HL-60 (cell line): Measurements from ENCODE around the gene TTC22.
"Not testable (repeated sequence)": the region's sequence is repeated elsewhere in the genome, so short reads cannot be mapped to it uniquely, and the experiment has no call there.

Experiments
- DNase-seq, 2 experiments: peaks; one replicate each; pipeline ENCODE4 v3.0.0-alpha.2; 2010 to 2020; ENCODE audit warnings: low read depth in 1 of 2, low spot score in 1 of 2
- H3K27ac ChIP-seq: fragments of 250-450 bp; sonication (Bioruptor Pico); replicated peaks from 2 replicates; pipeline ENCODE4 v1.5.1; 2020; ENCODE audit warnings: mild to moderate bottlenecking, moderate library complexity
- H3K27me3 ChIP-seq: fragments of 250-450 bp; sonication (Bioruptor Pico); 2 replicates; pipeline ENCODE4 v1.5.1; 2021; ENCODE audit warnings: mild to moderate bottlenecking, moderate library complexity; ENCODE audit not compliant: insufficient read depth, poor library complexity, severe bottlenecking
- H3K4me3 ChIP-seq: replicated peaks from 2 replicates; pipeline ENCODE4 v1.5.1; 2011; ENCODE audit warnings: mild to moderate bottlenecking, control low read depth, low read length; ENCODE audit not compliant: insufficient read depth
- GABPA ChIP-seq: IDR thresholded peaks from 2 replicates; pipeline ENCODE4 v1.6.1; 2012; ENCODE audit warnings: low read depth
- POLR2AphosphoS5 ChIP-seq: IDR thresholded peaks from 2 replicates; pipeline ENCODE4 v1.6.1; 2012; ENCODE audit warnings: low read depth
- SPI1 ChIP-seq: IDR thresholded peaks from 2 replicates; pipeline ENCODE4 v1.6.1; 2012; ENCODE audit warnings: low read depth, mild to moderate bottlenecking, borderline replicate concordance
- TF ChIP-seq, protein P1 (sequence below): IDR thresholded peaks from one replicate; pipeline ENCODE4 v1.5.1; 2011; ENCODE audit warnings: low read length, control low read depth, inconsistent platforms; ENCODE audit not compliant: insufficient read depth
- TF ChIP-seq, protein P2 (sequence below): IDR thresholded peaks from 2 replicates; pipeline ENCODE4 v1.6.1; 2012; ENCODE audit warnings: low read depth; ENCODE audit not compliant: insufficient replicate concordance

TTC22 gene

DNA sequence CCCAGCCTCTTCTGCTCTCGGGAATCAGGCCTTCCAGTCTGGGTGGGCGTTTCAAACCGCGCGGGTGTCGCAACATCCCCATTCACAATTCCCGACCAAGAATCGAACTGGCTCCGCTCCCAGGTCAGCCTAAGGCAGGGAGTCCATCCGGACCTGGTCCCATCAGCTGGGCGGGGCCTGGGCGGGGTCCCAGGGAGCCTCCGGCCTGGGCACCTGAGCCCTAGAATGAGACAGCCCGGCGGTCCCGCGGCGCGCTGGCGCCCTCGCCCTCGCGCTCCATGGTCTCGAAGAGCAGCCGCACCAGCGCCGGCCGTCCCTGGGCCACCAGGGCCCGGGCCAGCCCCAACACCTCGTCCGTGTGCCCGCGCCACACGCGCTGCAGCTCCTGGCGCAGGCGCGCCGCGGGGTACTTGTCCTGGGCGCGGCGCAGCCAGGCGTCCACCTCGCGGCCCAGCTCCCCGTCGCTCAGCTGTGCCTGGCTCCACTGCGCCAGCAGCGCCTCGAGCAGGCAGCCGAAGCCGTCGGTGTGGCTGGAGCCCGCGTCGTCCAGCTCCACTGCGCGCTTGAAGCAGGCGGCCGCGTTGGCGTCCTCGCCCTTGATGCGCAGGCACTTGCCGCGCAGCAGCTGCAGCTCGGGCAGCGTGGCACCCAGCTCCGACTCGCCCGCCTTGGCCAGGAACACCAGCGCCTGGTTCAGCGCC, 19.9 kb downstream of the TTC22 start:
- Histone ChIP-seq H3K4me3 (no peak overlapping the region), H3K27me3 (no peaks in the 10 kb centered on the region), H3K27ac (no peak overlapping the region)
- DNase-seq, result no peak
- TF ChIP-seq, protein P1, sequence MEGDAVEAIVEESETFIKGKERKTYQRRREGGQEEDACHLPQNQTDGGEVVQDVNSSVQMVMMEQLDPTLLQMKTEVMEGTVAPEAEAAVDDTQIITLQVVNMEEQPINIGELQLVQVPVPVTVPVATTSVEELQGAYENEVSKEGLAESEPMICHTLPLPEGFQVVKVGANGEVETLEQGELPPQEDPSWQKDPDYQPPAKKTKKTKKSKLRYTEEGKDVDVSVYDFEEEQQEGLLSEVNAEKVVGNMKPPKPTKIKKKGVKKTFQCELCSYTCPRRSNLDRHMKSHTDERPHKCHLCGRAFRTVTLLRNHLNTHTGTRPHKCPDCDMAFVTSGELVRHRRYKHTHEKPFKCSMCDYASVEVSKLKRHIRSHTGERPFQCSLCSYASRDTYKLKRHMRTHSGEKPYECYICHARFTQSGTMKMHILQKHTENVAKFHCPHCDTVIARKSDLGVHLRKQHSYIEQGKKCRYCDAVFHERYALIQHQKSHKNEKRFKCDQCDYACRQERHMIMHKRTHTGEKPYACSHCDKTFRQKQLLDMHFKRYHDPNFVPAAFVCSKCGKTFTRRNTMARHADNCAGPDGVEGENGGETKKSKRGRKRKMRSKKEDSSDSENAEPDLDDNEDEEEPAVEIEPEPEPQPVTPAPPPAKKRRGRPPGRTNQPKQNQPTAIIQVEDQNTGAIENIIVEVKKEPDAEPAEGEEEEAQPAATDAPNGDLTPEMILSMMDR, result no peak
- TF ChIP-seq, protein P2, sequence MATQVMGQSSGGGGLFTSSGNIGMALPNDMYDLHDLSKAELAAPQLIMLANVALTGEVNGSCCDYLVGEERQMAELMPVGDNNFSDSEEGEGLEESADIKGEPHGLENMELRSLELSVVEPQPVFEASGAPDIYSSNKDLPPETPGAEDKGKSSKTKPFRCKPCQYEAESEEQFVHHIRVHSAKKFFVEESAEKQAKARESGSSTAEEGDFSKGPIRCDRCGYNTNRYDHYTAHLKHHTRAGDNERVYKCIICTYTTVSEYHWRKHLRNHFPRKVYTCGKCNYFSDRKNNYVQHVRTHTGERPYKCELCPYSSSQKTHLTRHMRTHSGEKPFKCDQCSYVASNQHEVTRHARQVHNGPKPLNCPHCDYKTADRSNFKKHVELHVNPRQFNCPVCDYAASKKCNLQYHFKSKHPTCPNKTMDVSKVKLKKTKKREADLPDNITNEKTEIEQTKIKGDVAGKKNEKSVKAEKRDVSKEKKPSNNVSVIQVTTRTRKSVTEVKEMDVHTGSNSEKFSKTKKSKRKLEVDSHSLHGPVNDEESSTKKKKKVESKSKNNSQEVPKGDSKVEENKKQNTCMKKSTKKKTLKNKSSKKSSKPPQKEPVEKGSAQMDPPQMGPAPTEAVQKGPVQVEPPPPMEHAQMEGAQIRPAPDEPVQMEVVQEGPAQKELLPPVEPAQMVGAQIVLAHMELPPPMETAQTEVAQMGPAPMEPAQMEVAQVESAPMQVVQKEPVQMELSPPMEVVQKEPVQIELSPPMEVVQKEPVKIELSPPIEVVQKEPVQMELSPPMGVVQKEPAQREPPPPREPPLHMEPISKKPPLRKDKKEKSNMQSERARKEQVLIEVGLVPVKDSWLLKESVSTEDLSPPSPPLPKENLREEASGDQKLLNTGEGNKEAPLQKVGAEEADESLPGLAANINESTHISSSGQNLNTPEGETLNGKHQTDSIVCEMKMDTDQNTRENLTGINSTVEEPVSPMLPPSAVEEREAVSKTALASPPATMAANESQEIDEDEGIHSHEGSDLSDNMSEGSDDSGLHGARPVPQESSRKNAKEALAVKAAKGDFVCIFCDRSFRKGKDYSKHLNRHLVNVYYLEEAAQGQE, result no peak
- no peak for TF ChIP-seq POLR2AphosphoS5
- no peak for TF ChIP-seq GABPA
- TF ChIP-seq SPI1, result no peak

DNA sequence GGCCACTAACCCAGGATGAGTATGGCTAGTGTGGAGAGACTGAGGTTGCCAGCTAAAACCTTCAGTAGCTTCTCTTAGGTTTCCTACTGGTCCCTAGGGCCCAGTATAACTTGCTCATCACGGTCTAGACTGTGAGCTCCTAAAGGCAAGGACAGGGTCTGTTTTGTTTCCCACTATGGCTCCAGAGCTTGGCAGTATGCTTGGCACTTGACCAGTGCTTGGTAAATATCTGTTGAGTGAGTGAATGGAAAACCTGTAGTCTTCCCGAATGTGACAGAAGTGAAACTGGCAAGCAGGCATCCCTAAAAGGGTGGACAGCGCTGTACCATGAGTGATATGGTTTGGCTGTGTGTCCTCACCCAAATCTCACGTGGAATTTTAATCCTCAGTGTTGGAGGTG, 23.7 kb downstream of the TTC22 start:
- no peak overlapping the region for H3K27ac ChIP-seq
- no peak for TF ChIP-seq SPI1
- TF ChIP-seq, protein P2, result no peak
- TF ChIP-seq GABPA, result no peak
- no peak for TF ChIP-seq POLR2AphosphoS5
- TF ChIP-seq, protein P1, result no peak
- no peak for DNase-seq

DNA sequence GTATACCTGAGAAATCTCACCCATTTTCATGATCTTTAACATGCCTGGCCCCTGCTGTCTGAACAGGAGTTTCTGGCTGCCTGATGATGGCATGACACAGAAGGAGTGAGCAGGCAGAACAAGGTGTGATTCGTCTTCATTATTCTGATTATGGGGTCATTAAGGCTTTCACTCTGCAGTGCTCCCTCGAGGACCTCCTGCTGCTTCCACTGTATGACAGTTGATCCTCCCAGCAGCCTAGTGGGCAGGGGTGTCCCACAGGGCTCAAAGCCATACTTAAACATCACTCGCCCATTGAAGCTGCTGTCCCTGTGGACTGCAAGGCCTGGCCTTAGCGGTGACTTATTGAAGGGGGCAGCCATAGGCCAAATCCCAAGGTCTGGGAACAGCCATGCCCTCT, 24.1 kb downstream of the TTC22 start:
- Histone ChIP-seq H3K27me3 (no peaks in the 10 kb centered on the region), H3K27ac (no peak overlapping the region), H3K4me3 (no peak overlapping the region)
- DNase-seq, result no peak
- TF ChIP-seq GABPA, result no peak

More for the DNA sequence above, 23.7 kb downstream of the TTC22 start:
- Histone ChIP-seq H3K27me3 (no peaks in the 10 kb centered on the region), H3K4me3 (no peak overlapping the region)

DNA sequence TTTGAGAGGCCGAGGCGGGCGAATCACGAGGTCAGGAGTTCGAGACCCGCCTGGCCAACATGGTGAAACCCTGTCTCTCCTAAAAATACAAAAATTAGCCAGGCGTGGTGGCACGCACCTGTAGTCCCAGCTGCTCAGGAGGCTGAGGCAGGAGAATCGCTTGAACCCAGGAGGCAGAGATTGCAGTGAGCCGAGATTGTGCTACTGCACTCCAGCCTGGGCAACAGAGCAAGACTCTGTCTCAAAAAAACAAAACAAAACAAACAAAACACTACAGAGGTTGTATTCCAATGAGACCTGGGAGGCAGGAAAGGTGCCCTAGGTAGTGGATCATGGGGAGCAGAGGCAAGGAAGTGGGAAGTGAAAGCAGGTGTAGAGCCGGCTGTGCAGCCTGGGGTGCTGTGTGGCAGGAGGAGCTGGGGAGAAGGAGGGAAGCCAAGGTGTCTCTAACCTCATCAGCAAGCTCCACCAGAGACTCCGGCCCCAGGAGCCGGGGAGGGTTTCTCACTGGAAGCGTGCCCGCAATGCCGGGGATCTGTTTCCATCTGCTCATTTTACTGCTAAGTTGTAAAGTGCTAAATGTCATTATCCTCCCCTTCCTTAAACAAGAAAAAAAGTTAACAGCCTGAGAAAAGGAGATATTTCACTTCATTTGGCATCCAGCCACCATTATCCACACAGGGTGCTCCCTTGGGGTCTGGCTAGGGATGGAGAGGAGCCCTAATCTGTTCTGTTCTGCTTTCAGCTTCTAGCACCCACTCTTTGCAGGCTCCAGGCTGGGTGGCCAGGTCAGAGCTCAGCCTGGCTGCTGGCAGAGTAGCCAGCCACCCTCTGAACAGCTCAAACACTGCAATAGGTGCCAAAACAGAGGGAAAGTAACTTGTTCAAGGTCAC, 25.0 kb downstream of the TTC22 start:
- H3K27me3 ChIP-seq, H3K4me3 ChIP-seq, H3K27ac ChIP-seq, DNase-seq: not testable (repeated sequence)
